ENCODE measurements around the gene VWA5B1. TPM values are rescaled to one million over a fixed set of nuclear protein-coding genes. Genes with fewer than 3 reads are reported as not detected.

The VWA5B1 gene
- total and polyA plus RNA-seq, 2 donors (not counting 3 experiments of a cell fraction or from before 2014, with no cell fraction given): not detected

GRCh38 chr1:20318971-20319370, 28.3 kb downstream of the VWA5B1 start:
- TF ChIP-seq MYC (IDR thresholded peaks at IDR 0.05; ENCODE audit: low read depth, low read length): no peak
- no peak for TF ChIP-seq JUN (IDR thresholded peaks at IDR 0.05; ENCODE audit: borderline replicate concordance, insufficient read depth, insufficient read length, low read depth)
- no peak for TF ChIP-seq POLR2A (IDR thresholded peaks at IDR 0.05; ENCODE audit: low read depth, low read length)
- no peak for TF ChIP-seq FOS (IDR thresholded peaks at IDR 0.05; ENCODE audit: borderline replicate concordance, insufficient read depth, low read length)
- no peak for TF ChIP-seq EZH2 (IDR thresholded peaks at IDR 0.05; ENCODE audit: borderline replicate concordance, low read depth, low read length, severe bottlenecking)
- TF ChIP-seq MAX (IDR thresholded peaks at IDR 0.05; ENCODE audit: insufficient read depth, insufficient read length): no peak
- TF ChIP-seq POLR2AphosphoS5 (IDR thresholded peaks at IDR 0.05; ENCODE audit: insufficient read depth, low read depth, low read length): no peak
- TF ChIP-seq CTCF (IDR thresholded peaks at IDR 0.05; ENCODE audit: extremely low read depth in 1 of 2, insufficient read depth in 1 of 2, low read depth in 1 of 2, low read length in 2 of 2): no peak
- no peak for TF ChIP-seq GATA2 (IDR thresholded peaks at IDR 0.05; ENCODE audit: insufficient read depth, insufficient read length, low read depth, low read length)
- POLR2A ChIA-PET: no interaction called here
- no peak overlapping the region for H3K4me3 ChIP-seq (replicated peaks in 1 of 3; ENCODE audit: insufficient read depth in 1 of 3, low read depth in 1 of 3, low read length in 3 of 3)
- peaks cover 1 to 7% of the 10 kb centered on the region in 2 experiments for H3K27me3 ChIP-seq (ENCODE audit: control insufficient read depth in 2 of 2, insufficient read depth in 2 of 2, low read length in 2 of 2)
- FAIRE-seq: no peak
- no peaks in the 10 kb centered on the region for H3K4me1 ChIP-seq (ENCODE audit: control insufficient read depth, extremely low read depth, insufficient read depth, low read length)
- no peak for DNase-seq (ENCODE audit: low read depth, low spot score)
- no peaks in the 10 kb centered on the region for H3K9me3 ChIP-seq (replicated peaks; ENCODE audit: control insufficient read depth, insufficient read depth, low read length)
- no peaks in the 10 kb centered on the region for H3K79me2 ChIP-seq (ENCODE audit: control insufficient read depth, insufficient read depth, low read length)
- no peaks in the 10 kb centered on the region for H3K9me1 ChIP-seq (replicated peaks; ENCODE audit: control insufficient read depth, extremely low read depth, insufficient read depth, low read length)
- intact Hi-C loops (cut with micrococcal nuclease) (no loop called here), dilution Hi-C loops (cut with MboI; ENCODE audit: extremely low pct_ligation_motif_present, low sequenced_read_pairs) (no loop called here)
- no peak overlapping the region for H2AFZ ChIP-seq (ENCODE audit: low read depth, low read length)
- no peak overlapping the region for H3K4me2 ChIP-seq (ENCODE audit: insufficient read depth, low read length)
- no peak overlapping the region for H3K27ac ChIP-seq (ENCODE audit: insufficient read depth, low read depth, low read length)
- CTCF ChIA-PET: no interaction called here
- H3K9ac ChIP-seq (replicated peaks; ENCODE audit: extremely low read depth, insufficient read depth, low read length): no peak overlapping the region
- H4K20me1 ChIP-seq (replicated peaks; ENCODE audit: control insufficient read depth, extremely low read depth, insufficient read depth, low read length): no peaks in the 10 kb centered on the region
- no TSS peak for BruUV-seq (replicated peaks)
- no peaks in the 10 kb centered on the region for H3K36me3 ChIP-seq (ENCODE audit: control insufficient read depth in 2 of 2, extremely low read depth in 1 of 2, insufficient read depth in 2 of 2, low read length in 2 of 2)
